ENCODE measurements around the gene SYNM.
A peak's percentile ranks its signal among the peaks of the same experiment; 100 is the strongest.

The SYNM gene

GRCh38 chr15:99145005-99145404 lies 40.1 kb downstream of the SYNM start:
- DNase-seq: no peak

- no peak for DNase-seq
Observed at GRCh38 chr15:99145778-99146177, 40.9 kb downstream of the SYNM start.

GRCh38 chr15:99146661-99147060 lies 41.8 kb downstream of the SYNM start:
- DNase-seq: no peak

- DNase-seq: no peak
Observed at GRCh38 chr15:99148851-99149276, 44.0 kb downstream of the SYNM start.

GRCh38 chr15:99149366-99149765 lies 44.5 kb downstream of the SYNM start:
- DNase-seq: peak; percentile 9

- peak; percentile 11 for DNase-seq
Observed at GRCh38 chr15:99151156-99151555, 46.3 kb downstream of the SYNM start.

- DNase-seq: peak; percentile 0
Observed at GRCh38 chr15:99153026-99153535, 48.2 kb downstream of the SYNM start.

GRCh38 chr15:99154271-99154670 lies 49.4 kb downstream of the SYNM start:
- DNase-seq: no peak

GRCh38 chr15:99155961-99156443 lies 51.1 kb downstream of the SYNM start:
- peak; percentile 18 for DNase-seq

GRCh38 chr15:99157456-99157855 lies 52.6 kb downstream of the SYNM start:
- no peak for DNase-seq

- DNase-seq: no peak
Observed at GRCh38 chr15:99158626-99159412, 53.9 kb downstream of the SYNM start.

GRCh38 chr15:99163271-99164062 lies 58.6 kb downstream of the SYNM start:
- DNase-seq: no peak

- DNase-seq: no peak
Observed at GRCh38 chr15:99164119-99164518, 59.2 kb downstream of the SYNM start.

- no peak for DNase-seq
Observed at GRCh38 chr15:99165020-99165790, 60.3 kb downstream of the SYNM start.

GRCh38 chr15:99165956-99166689 lies 61.2 kb downstream of the SYNM start:
- DNase-seq: no peak

- no peak for DNase-seq
Observed at GRCh38 chr15:99167201-99167600, 62.3 kb downstream of the SYNM start.

- DNase-seq: no peak
Observed at GRCh38 chr15:99167640-99168039, 62.8 kb downstream of the SYNM start.

GRCh38 chr15:99168601-99169580 lies 64.0 kb downstream of the SYNM start:
- no peak for DNase-seq

- no peak for DNase-seq
Observed at GRCh38 chr15:99169769-99170311, 65.0 kb downstream of the SYNM start.

- no peak for DNase-seq
Observed at GRCh38 chr15:99170476-99171065, 65.7 kb downstream of the SYNM start.

Measured in stimulated activated CD8-positive, alpha-beta memory T cell treated with anti-CD3 and anti-CD28 coated beads, Interleukin-4, amount 100 ng/mL, for 48 hours (primary cell).